GM18517 (cell line): ENCODE measurements around the gene RPTOR.
A peak's percentile ranks its signal among the peaks of the same experiment; 100 is the strongest.
"Not testable (repeated sequence)": the region's sequence is repeated elsewhere in the genome, so short reads cannot be mapped to it uniquely, and the experiment has no call there.

Experiments
- ATAC-seq: cut with Tn5 transposase; IDR thresholded peaks from one replicate; pipeline ENCODE4 v1.9.1; 2021; ENCODE audit warnings: mild to moderate bottlenecking, moderate library complexity; ENCODE audit not compliant: unreplicated experiment

The RPTOR gene

GRCh38 chr17:80864751-80865150 lies 320.1 kb downstream of the RPTOR start:
- ATAC-seq = no peak

GRCh38 chr17:80866050-80866793 lies 321.6 kb downstream of the RPTOR start:
- ATAC-seq = no peak

- ATAC-seq = no peak
Measured at GRCh38 chr17:80868022-80868609, 323.5 kb downstream of the RPTOR start.

- no peak for ATAC-seq
Measured at GRCh38 chr17:80869481-80870145, 325.0 kb downstream of the RPTOR start.

- no peak for ATAC-seq
Measured at GRCh38 chr17:80870401-80870800, 325.8 kb downstream of the RPTOR start.

GRCh38 chr17:80871341-80871740 lies 326.7 kb downstream of the RPTOR start:
- ATAC-seq = no peak

GRCh38 chr17:80872001-80872500 lies 327.4 kb downstream of the RPTOR start:
- ATAC-seq = no peak

GRCh38 chr17:80872501-80873306 lies 328.1 kb downstream of the RPTOR start:
- ATAC-seq = no peak

GRCh38 chr17:80873307-80873951 lies 328.8 kb downstream of the RPTOR start:
- no peak for ATAC-seq

- ATAC-seq = no peak
Measured at GRCh38 chr17:80874866-80875445, 330.3 kb downstream of the RPTOR start.

- not testable (repeated sequence) for ATAC-seq
Measured at GRCh38 chr17:80875480-80875995, 330.9 kb downstream of the RPTOR start.

- not testable (repeated sequence) for ATAC-seq
Measured at GRCh38 chr17:80876456-80876949, 331.9 kb downstream of the RPTOR start.

- peak; percentile 91 for ATAC-seq
Measured at GRCh38 chr17:80876950-80877728, 332.5 kb downstream of the RPTOR start.

GRCh38 chr17:80877729-80878303 lies 333.2 kb downstream of the RPTOR start:
- ATAC-seq = no peak

GRCh38 chr17:80878876-80879722 lies 334.5 kb downstream of the RPTOR start:
- ATAC-seq = no peak

GRCh38 chr17:80879723-80880647 lies 335.3 kb downstream of the RPTOR start:
- ATAC-seq = no peak

- no peak for ATAC-seq
Measured at GRCh38 chr17:80880648-80880985, 336.0 kb downstream of the RPTOR start.
